Ecto neural progenitor cell (in vitro differentiated cells): Measurements from ENCODE around the gene SUPT4H1.
"Not testable (repeated sequence)": the region's sequence is repeated elsewhere in the genome, so short reads cannot be mapped to it uniquely, and the experiment has no call there.

Experiments used
- DNase-seq: peaks from one replicate; pipeline ENCODE4 v3.0.0-alpha.2; 2018; ENCODE audit warnings: low spot score

Gene SUPT4H1

GRCh38 chr17:58351831-58352595, at the start of gene SUPT4H1:
SUPT4H1 (minus strand) TSS chr17:58352201; CDS start chr17:58352135, 66 bp downstream.
- peak; percentile 97 for DNase-seq

- DNase-seq: no peak
Measured at GRCh38 chr17:58401287-58401686, 49.3 kb upstream of the SUPT4H1 start.

- no peak for DNase-seq
Measured at GRCh38 chr17:58400826-58401225, 48.8 kb upstream of the SUPT4H1 start.

- DNase-seq: no peak
Measured at GRCh38 chr17:58399974-58400373, 48.0 kb upstream of the SUPT4H1 start.

- DNase-seq: no peak
Measured at GRCh38 chr17:58398574-58399266, 46.7 kb upstream of the SUPT4H1 start.

- not testable (repeated sequence) for DNase-seq
Measured at GRCh38 chr17:58397421-58397820, 45.4 kb upstream of the SUPT4H1 start.

GRCh38 chr17:58396173-58396572, 44.2 kb upstream of the SUPT4H1 start:
- DNase-seq: no peak

- DNase-seq: no peak
Measured at GRCh38 chr17:58394534-58395223, 42.7 kb upstream of the SUPT4H1 start.

GRCh38 chr17:58391302-58391984, 39.4 kb upstream of the SUPT4H1 start:
- no peak for DNase-seq

- DNase-seq: no peak
Measured at GRCh38 chr17:58390884-58391283, 38.9 kb upstream of the SUPT4H1 start.

- no peak for DNase-seq
Measured at GRCh38 chr17:58388302-58389190, 36.5 kb upstream of the SUPT4H1 start.

- no peak for DNase-seq
Measured at GRCh38 chr17:58387834-58388233, 35.8 kb upstream of the SUPT4H1 start.

GRCh38 chr17:58386708-58387107, 34.7 kb upstream of the SUPT4H1 start:
- no peak for DNase-seq

- DNase-seq: no peak
Measured at GRCh38 chr17:58385359-58385899, 33.4 kb upstream of the SUPT4H1 start.

GRCh38 chr17:58384897-58385296, 32.9 kb upstream of the SUPT4H1 start:
- DNase-seq: no peak

- peak; percentile 30 for DNase-seq
Measured at GRCh38 chr17:58383892-58384462, 32.0 kb upstream of the SUPT4H1 start.

- no peak for DNase-seq
Measured at GRCh38 chr17:58382872-58383242, 30.9 kb upstream of the SUPT4H1 start.

- DNase-seq: peak; percentile 29
Measured at GRCh38 chr17:58382108-58382871, 30.3 kb upstream of the SUPT4H1 start.

- peak; percentile 51 for DNase-seq
Measured at GRCh38 chr17:58381124-58382035, 29.4 kb upstream of the SUPT4H1 start.
